Pons (tissue), 1 donor: ENCODE results near the gene GCM1.
"Not testable (repeated sequence)": the region's sequence is repeated elsewhere in the genome, so short reads cannot be mapped to it uniquely, and the experiment has no call there.

ENCODE experiments used
- DNase-seq: peaks from one replicate; pipeline ENCODE4 v3.0.0-alpha.2; 2016; ENCODE audit warnings: low spot score

Gene GCM1

DNA sequence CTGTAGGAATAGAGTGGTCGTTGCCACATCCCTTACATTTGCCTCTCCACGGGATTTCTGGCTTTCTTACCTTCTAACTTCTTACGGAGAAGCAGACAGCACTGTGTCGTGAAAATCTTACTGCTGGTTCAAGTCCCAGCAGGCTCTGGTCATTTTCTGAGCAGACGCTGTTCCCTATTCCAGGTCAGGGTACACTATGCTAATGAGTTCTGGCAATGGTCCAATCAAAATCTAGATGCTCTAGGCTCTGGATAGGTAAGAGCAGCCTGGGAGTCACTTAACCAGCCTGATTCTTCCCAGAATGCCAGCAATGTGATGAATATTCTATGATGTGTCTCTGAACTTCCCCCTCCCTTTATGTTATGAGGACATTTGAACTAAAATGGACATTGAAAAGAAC lies at the start of gene GCM1:
Gene GCM1 (minus strand): TSS at position 158 of the 400 bp plus-strand sequence. CDS start 3,209 bp downstream, outside the sequence.
- no peak for DNase-seq

DNA sequence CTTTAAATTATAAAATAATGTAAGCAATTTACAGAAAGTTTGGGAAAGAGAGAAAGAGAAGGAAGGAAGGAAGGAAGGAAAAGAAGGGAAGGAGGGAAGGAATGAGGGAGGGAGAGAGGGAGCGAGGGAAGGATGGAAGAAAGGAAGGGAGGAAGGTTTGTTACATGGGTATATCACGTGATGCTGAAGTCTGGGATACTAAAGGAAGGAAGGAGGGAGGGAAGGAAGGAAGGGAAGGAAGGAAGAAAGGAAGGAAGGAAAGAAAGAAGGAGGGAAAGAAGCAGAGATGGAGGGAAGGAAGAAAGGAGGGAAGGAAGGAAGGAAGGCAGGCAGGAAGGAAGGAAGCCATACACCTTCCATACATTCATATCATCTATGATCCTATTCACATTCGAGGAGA lies 48.9 kb upstream of the GCM1 start:
- no peak for DNase-seq

- no peak for DNase-seq
These were observed 46.4 kb upstream of the GCM1 start for GRCh38 chr6:53195048-53195447.

DNA sequence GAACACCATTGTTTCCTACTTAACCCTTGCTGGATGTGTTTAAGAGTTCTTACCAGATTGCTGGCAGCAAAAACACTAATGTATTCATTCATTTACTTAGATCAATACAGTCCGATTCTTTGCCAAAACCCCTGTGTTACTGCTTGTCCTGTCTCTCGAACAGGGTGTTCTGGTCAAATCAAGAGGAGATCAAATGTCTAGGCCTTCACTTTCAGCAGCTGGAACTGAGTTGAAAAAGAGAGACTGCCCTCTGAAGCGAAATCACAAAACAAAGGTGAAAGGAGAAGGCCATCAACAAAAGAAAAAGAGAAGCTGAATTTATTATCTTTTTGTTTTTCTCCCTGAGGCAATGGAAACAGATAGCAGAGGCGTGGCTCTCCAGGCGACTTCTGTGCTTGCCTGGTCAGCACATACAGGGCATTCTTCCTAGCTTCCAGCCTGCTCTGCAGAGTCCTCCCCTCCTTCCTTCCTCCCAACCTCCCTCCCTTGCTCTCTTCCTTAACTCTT lies 44.1 kb upstream of the GCM1 start:
- DNase-seq = no peak

DNA sequence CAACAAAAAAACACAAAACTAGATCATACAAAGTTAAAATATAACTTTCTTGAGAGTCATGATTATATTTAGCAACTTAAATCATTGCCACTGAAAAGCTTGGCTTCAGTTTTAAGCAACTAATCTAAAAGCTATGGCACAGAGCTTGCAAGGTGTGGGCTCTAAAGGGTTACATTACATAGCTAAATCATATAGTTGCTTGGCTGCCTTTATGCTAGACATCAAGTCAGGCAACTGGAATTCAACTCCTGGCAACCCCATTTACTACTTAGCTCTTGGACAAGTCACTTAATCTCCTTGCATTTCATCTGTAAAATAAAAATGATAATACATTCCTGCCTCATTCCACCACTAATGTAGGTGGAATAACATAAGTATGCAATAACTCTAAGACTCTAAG lies 40.9 kb upstream of the GCM1 start:
- DNase-seq = no peak

DNA sequence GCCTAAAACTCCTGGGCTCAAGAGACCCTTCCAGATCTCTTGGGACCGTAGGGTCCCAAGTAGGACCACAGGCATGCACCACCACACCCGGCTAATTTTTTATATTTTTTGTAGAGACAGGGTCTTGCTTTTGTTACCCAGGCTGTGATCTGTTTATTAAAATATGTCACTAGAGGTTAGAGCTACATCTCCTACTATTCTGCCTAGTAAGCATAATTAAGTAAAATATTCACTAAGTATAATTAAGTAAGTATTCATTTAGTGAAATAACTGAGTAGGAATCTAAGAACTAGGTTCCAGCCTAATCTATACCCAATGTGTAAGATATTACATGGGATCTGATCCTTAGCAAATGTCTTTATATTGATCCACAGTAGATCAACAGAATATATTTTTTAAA lies 40.2 kb upstream of the GCM1 start:
- no peak for DNase-seq

DNA sequence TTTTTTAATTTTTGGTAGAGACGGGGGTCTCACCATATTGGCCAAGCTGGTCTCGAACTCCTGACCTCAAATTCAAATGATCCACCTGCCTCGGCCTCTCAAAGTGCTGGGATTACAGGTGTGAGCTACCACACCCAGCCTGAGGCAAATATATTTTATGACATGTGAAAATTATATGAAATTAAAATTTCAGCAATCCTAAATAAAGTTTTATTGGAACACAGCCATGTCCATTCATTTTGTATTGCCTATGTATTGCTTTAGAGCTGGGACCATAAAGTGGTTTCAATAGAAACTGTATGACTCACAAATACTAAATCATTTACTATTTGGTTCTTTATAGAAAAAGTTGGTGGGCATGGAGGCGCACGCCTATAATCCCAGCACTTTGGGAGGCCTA lies 32.0 kb upstream of the GCM1 start:
- no peak for DNase-seq

- no peak for DNase-seq
These were observed 31.5 kb upstream of the GCM1 start for GRCh38 chr6:53179961-53180651.

- no peak for DNase-seq
These were observed 30.3 kb upstream of the GCM1 start for GRCh38 chr6:53178837-53179432.

DNA sequence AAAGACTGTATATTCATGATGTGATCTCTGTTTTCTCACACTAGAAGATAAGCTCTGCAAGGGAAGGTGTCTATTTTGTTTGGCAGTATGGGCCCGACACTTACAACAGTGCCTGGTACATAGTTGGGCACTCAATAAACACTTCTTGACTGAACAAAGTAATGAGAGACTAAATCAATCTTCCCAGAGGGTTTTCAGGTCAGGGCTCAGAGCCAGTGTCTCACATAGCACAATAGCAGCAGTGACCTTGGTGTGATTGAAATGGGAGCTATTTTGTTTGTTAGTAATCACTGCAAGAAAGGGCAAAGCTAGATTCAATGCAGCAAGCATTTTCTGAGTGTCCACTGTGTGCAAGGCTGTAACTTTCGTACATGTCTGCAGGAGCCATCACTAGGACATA lies 26.4 kb upstream of the GCM1 start:
- DNase-seq = peak; percentile 22

DNA sequence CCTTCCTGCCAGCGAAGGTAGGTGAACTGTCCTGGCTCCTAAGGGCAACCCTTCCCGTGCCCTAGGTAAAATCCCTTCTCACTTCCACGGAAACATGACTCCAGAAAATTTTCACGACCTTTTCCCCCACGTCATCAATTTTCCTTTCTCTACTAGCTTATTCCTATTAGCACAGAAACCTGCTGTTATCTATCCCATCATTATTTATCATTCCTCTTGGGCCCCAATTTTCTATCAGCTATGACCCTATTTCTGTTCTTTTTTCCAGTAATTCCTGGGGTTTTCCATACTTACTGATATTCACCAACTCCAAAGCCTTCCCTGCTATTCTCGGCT lies 23.8 kb upstream of the GCM1 start:
- DNase-seq = no peak

GRCh38 chr6:53171605-53172467 lies 23.2 kb upstream of the GCM1 start:
- peak; percentile 83 for DNase-seq

DNA sequence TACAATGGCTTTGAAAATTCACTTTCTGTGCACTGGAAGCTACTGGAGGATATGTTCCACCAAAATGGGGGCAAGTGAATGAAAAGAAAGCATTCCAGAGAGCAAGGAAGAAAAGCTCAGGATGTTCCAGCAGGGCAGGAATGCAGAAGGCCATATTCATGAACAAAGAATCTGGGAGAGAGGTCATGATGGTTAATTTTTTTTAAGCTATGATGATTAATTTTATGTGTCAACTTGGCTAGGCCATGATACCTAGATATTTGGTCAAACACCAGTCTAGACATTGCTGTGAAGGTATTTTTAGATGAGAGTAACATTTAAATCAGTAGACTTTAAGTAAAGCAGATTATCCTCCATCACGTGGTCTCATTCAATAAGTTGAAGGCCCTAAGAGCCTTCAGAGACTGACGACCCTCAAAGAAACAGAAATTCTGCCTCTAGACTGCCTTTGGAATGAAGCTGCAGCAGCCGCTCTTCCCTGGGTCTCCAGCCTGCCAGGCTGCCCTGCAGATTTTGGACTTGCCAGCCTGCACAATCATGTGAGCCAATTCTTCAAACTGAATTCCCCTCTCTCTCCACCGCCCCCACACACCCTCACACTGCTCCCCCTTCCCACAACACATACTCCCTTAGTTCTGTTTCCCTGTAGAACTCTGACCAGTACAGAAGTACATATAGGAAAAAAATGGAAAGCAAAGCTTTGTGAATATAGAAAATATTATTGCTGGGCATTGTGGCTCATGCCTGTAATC lies 20.1 kb upstream of the GCM1 start:
- DNase-seq = no peak

- no peak for DNase-seq
These were observed 16.7 kb upstream of the GCM1 start for GRCh38 chr6:53165293-53165692.

DNA sequence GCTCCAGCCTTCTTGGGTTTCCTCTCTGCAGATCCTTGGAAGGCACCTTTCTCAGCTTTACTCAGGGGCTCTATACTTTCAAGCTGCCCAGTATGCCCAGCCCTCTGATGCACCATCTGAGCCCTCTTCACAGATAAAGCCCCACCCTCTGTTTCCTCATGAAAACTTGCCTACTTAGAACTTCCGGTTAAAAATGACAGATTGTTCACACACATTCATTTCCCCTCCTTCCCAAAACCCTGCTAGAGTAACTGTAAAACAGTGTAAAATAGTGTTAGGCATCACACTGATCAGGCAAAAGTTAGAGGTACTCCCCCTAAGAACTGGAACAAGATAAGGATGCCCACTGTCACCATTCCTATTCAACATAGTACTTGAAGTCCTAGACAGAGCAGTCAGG lies 14.0 kb upstream of the GCM1 start:
- DNase-seq = no peak

GRCh38 chr6:53161481-53162009 lies 12.9 kb upstream of the GCM1 start:
- no peak for DNase-seq

GRCh38 chr6:53159558-53159957 lies 10.9 kb upstream of the GCM1 start:
- DNase-seq = no peak

GRCh38 chr6:53158076-53158475 lies 9.4 kb upstream of the GCM1 start:
- DNase-seq = not testable (repeated sequence)

DNA sequence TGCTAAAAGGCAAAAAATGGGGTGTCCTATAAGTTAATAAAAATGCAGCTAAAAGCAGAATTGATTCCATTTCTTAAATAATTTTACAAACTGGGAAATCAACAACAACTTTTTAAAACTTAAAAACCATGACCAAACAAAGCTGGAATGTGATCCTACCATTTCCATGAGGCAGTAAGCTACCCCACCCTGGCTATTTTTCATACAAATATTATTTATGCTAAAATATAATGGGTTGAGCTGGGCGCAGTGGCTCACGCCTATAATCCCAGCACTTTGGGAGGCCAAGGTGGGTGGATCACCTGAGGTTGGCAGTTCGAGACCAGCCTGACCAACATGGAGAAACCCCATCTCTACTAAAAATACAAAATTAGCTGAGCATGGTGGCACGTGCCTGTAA lies 6.6 kb upstream of the GCM1 start:
- DNase-seq = not testable (repeated sequence)

DNA sequence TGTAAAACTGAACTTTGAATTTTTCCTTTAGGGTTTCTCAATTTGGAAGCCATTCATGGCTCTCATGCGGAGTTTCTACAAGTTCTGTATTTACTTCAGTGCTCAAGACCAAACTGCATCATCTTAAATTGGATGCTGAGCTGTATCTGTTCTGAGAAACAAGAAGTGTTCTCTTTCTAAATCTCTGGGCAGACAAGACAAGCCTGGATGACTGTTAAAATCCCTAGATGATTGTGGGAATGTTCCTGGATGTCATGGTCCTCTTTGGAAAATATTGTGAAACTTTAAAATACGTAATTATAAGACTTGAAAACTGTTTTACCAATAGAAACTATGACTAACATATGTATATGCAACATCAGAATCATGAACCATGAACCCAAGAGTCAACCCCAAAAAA lies 6.2 kb upstream of the GCM1 start:
- no peak for DNase-seq

DNA sequence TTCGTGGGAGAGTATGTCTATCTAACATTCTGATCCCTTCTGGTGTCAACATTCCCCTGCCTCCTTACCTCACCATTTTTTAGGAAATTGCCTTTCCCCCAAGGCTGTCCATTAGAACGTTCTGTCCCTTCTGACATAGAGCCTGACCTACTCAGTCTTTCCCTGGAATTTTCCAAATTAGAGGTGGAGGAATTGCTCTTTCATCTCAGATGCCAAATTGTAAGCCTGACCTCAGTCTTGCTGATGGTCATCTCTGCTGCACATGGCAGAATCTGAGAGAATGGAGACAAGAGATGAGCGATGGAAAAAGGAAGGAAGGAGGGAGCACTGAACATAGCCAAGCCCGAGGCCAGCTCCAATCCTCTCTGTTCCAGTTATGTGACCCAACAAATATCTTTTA lies 5.4 kb upstream of the GCM1 start:
- no peak for DNase-seq

- no peak for DNase-seq
These were observed 3.9 kb upstream of the GCM1 start for GRCh38 chr6:53152576-53152975.
